Coronary artery (tissue), 2 donors: ENCODE results near the gene ARMC6.

Experiments used
- DNase-seq: peaks from one replicate; pipeline ENCODE4 v3.0.0-alpha.2; 2017; ENCODE audit warnings: low spot score
- H3K27ac ChIP-seq, 2 donors: fragments of 200-600 bp; sonication (generic); one replicate each; pipeline ENCODE4 v1.5.1; 2016 to 2019
- H3K4me3 ChIP-seq: fragments of 200-600 bp; sonication (generic); 2 replicates; pipeline ENCODE4 v1.5.1; 2016; ENCODE audit warnings: mild to moderate bottlenecking, moderate library complexity
- CTCF ChIP-seq: fragments of 200-600 bp; sonication (generic); IDR thresholded peaks from one replicate; pipeline ENCODE4 v1.5.1; 2019; ENCODE audit warnings: antibody characterized with exemption

The ARMC6 gene

GRCh38 chr19:19075126-19075525 lies 41.7 kb downstream of the ARMC6 start:
- H3K4me3 ChIP-seq = no peak overlapping the region
- TF ChIP-seq CTCF = no peak
- no peak overlapping the region for H3K27ac ChIP-seq
- no peak for DNase-seq

- Histone ChIP-seq H3K4me3 (no peak overlapping the region), H3K27ac (no peak overlapping the region)
- no peak for TF ChIP-seq CTCF
- no peak for DNase-seq
These were observed 43.1 kb downstream of the ARMC6 start for GRCh38 chr19:19076476-19076875.

DNA sequence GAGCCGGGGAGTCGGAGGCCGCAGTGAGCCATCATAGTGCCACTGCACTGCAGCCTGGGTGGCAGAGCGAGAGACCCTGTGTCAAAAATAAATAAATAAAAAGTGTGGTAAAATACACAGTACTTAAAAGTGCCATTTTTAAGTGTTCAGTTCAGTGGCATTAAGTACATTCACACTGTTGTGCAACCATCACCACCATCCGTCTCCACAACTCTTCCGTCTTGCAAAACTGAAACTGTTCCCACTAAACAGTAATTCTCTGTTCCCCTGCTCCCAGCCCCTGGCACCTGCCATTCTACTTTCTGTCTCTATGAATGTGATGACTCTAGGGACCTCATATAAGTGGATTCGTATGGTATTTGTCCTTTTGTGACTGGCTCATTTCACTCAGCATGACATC lies 43.7 kb downstream of the ARMC6 start:
- Histone ChIP-seq H3K4me3 (no peak overlapping the region), H3K27ac (no peak overlapping the region)
- no peak for DNase-seq
- no peak for TF ChIP-seq CTCF

GRCh38 chr19:19078801-19079200 lies 45.4 kb downstream of the ARMC6 start:
- DNase-seq = no peak
- Histone ChIP-seq H3K4me3 (no peak overlapping the region), H3K27ac (no peak overlapping the region)
- no peak for TF ChIP-seq CTCF

DNA sequence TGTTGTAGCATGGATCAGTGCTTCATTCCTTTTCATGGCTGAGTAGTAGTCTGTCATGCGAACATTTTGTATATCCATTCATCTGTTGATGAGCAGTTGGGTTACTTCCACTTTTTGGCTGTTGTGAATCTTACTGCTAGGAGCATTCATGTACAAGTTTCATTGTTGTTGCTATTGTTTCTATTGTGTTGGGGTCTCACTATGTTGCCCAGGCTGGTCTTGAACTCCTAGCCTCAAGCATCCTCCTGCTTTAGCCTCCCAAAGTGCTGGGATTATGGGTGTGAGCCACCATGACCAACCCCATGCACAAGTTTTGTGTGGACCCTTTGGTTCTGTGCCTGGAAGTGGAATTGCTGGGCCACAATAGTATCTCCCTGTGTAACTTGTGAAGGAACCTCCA lies 46.2 kb downstream of the ARMC6 start:
- no peak for TF ChIP-seq CTCF
- no peak for DNase-seq
- Histone ChIP-seq H3K27ac (no peak overlapping the region), H3K4me3 (no peak overlapping the region)

- TF ChIP-seq CTCF = no peak
- DNase-seq = no peak
- Histone ChIP-seq H3K27ac (no peak overlapping the region), H3K4me3 (no peak overlapping the region)
These were observed 48.3 kb downstream of the ARMC6 start for GRCh38 chr19:19081642-19082151.

- TF ChIP-seq CTCF = no peak
- no peak for DNase-seq
- H3K27ac ChIP-seq = no peak overlapping the region
- no peak overlapping the region for H3K4me3 ChIP-seq
These were observed 50.2 kb downstream of the ARMC6 start for GRCh38 chr19:19083413-19084178.
